Mesendoderm (in vitro differentiated cells): ENCODE data around the gene SHC2.

Experiments used
- DNase-seq: peaks from one replicate; pipeline ENCODE4 v3.0.0; 2013
- H2AK5ac ChIP-seq: 2 replicates; pipeline ENCODE4 v1.6.1; 2013; ENCODE audit warnings: low read length, inconsistent platforms
- H2BK120ac ChIP-seq: 2 replicates; pipeline ENCODE4 v1.6.1; 2013; ENCODE audit warnings: low read depth, mild to moderate bottlenecking, low read length, moderate library complexity, mixed read lengths
- H2BK15ac ChIP-seq: replicated peaks from 2 replicates; pipeline ENCODE4 v1.6.1; 2013; ENCODE audit warnings: low read depth, mild to moderate bottlenecking, moderate library complexity
- H2BK5ac ChIP-seq: 2 replicates; pipeline ENCODE4 v1.6.1; 2013; ENCODE audit warnings: low read length, inconsistent platforms
- H3K18ac ChIP-seq: 2 replicates; pipeline ENCODE4 v1.6.1; 2013; ENCODE audit warnings: mild to moderate bottlenecking, low read length, mixed read lengths
- H3K23ac ChIP-seq: one replicate; pipeline ENCODE4 v1.6.1; 2013; ENCODE audit warnings: low read length
- H3K27ac ChIP-seq: 2 replicates; pipeline ENCODE4 v1.5.1; 2013; ENCODE audit warnings: low read depth, mild to moderate bottlenecking, inconsistent platforms, low read length, moderate library complexity
- H3K27me3 ChIP-seq: 2 replicates; pipeline ENCODE4 v1.6.1; 2013; ENCODE audit warnings: low read length, control low read depth, mild to moderate bottlenecking, inconsistent platforms; ENCODE audit not compliant: insufficient read depth, poor library complexity
- H3K36me3 ChIP-seq: 2 replicates; pipeline ENCODE4 v1.6.1; 2013; ENCODE audit warnings: low read length, inconsistent platforms; ENCODE audit not compliant: control insufficient read depth, insufficient read depth
- H3K4ac ChIP-seq: one replicate; pipeline ENCODE4 v1.6.1; 2013; ENCODE audit warnings: low read depth, mild to moderate bottlenecking, low read length, moderate library complexity
- H3K4me1 ChIP-seq: 2 replicates; pipeline ENCODE4 v1.6.1; 2013; ENCODE audit warnings: low read depth, low read length, inconsistent platforms; ENCODE audit not compliant: control insufficient read depth
- H3K4me2 ChIP-seq: 2 replicates; pipeline ENCODE4 v1.6.1; 2013; ENCODE audit warnings: low read length
- H3K4me3 ChIP-seq: 2 replicates; pipeline ENCODE4 v1.5.1; 2013; ENCODE audit warnings: mild to moderate bottlenecking, low read length
- H3K56ac ChIP-seq: one replicate; pipeline ENCODE4 v1.6.1; 2013; ENCODE audit warnings: low read length
- H3K79me1 ChIP-seq: 2 replicates; pipeline ENCODE4 v1.6.1; 2013; ENCODE audit warnings: low read length, inconsistent platforms
- H3K79me2 ChIP-seq: 2 replicates; pipeline ENCODE4 v1.6.1; 2013; ENCODE audit warnings: mild to moderate bottlenecking, low read length; ENCODE audit not compliant: control insufficient read depth, insufficient read depth
- H3K9ac ChIP-seq: 2 replicates; pipeline ENCODE4 v1.6.1; 2013; ENCODE audit warnings: low read length, inconsistent platforms
- H4K5ac ChIP-seq: one replicate; pipeline ENCODE4 v1.6.1; 2013; ENCODE audit warnings: low read length
- H4K8ac ChIP-seq: one replicate; pipeline ENCODE4 v1.6.1; 2013; ENCODE audit warnings: low read depth, mild to moderate bottlenecking, control low read depth, low read length, moderate library complexity
- WGBS: extraction: QIAGEN DNeasy Blood & Tissue Kit; methylation state at CpG from one replicate; pipeline ENCODE4 v1.1.7; 2013; ENCODE audit warnings: low lambda C conversion rate, missing lambda C conversion rate; ENCODE audit not compliant: insufficient coverage; ENCODE audit errors: extremely low coverage; 5-methylcytosine and 5-hydroxymethylcytosine counted together

Gene SHC2

GRCh38 chr19:485583-486236 is 24.9 kb upstream of the SHC2 start:
- Histone ChIP-seq H3K79me2 (no peaks in the 10 kb centered on the region), H2AK5ac (no peak overlapping the region), H4K5ac (no peak overlapping the region), H3K27me3 (no peaks in the 10 kb centered on the region), H3K79me1 (no peaks in the 10 kb centered on the region), H2BK120ac (no peak overlapping the region), H4K8ac (no peak overlapping the region), H2BK5ac (no peak overlapping the region), H3K4me1 (no peaks in the 10 kb centered on the region), H3K36me3 (no peaks in the 10 kb centered on the region), H3K4me3 (no peak overlapping the region), H3K27ac (no peak overlapping the region), H3K4ac (no peak overlapping the region), H3K56ac (peak overlapping the region; percentile 44), H3K9ac (peak overlapping the region; percentile 32), H3K23ac (no peak overlapping the region), H3K18ac (no peak overlapping the region), H3K4me2 (no peak overlapping the region), H2BK15ac (no peak overlapping the region)
- WGBS = no CpG with 5 or more reads among the region's 23 CpGs
- no peak for DNase-seq

GRCh38 chr19:485077-485476 is 24.2 kb upstream of the SHC2 start:
- Histone ChIP-seq H3K4ac (no peak overlapping the region), H2AK5ac (no peak overlapping the region), H3K23ac (no peak overlapping the region), H3K18ac (no peak overlapping the region), H3K4me3 (no peak overlapping the region), H3K36me3 (no peaks in the 10 kb centered on the region), H4K8ac (no peak overlapping the region), H3K4me2 (no peak overlapping the region), H3K4me1 (no peaks in the 10 kb centered on the region), H3K9ac (no peak overlapping the region), H3K79me2 (no peaks in the 10 kb centered on the region), H2BK15ac (no peak overlapping the region), H2BK5ac (no peak overlapping the region), H3K27ac (no peak overlapping the region), H3K79me1 (no peaks in the 10 kb centered on the region), H3K56ac (peak overlapping the region; percentile 25), H4K5ac (no peak overlapping the region), H2BK120ac (no peak overlapping the region), H3K27me3 (no peaks in the 10 kb centered on the region)
- WGBS = no CpG with 5 or more reads among the region's 22 CpGs
- no peak for DNase-seq

GRCh38 chr19:484494-484893 is 23.7 kb upstream of the SHC2 start:
- Histone ChIP-seq H3K27me3 (no peaks in the 10 kb centered on the region), H3K79me1 (no peaks in the 10 kb centered on the region), H2BK15ac (no peak overlapping the region), H3K4me3 (no peak overlapping the region), H2AK5ac (no peak overlapping the region), H4K5ac (no peak overlapping the region), H3K56ac (no peak overlapping the region), H2BK5ac (no peak overlapping the region), H3K36me3 (no peaks in the 10 kb centered on the region), H3K4ac (no peak overlapping the region), H3K27ac (no peak overlapping the region), H3K79me2 (no peaks in the 10 kb centered on the region), H3K4me2 (no peak overlapping the region), H3K4me1 (no peaks in the 10 kb centered on the region), H3K23ac (no peak overlapping the region), H3K9ac (no peak overlapping the region), H3K18ac (no peak overlapping the region), H2BK120ac (no peak overlapping the region), H4K8ac (no peak overlapping the region)
- DNase-seq = no peak
- WGBS = no CpG with 5 or more reads among the region's 15 CpGs

GRCh38 chr19:483332-484072 is 22.7 kb upstream of the SHC2 start:
- Histone ChIP-seq H3K9ac (no peak overlapping the region), H3K18ac (no peak overlapping the region), H2AK5ac (no peak overlapping the region), H2BK15ac (no peak overlapping the region), H3K27ac (no peak overlapping the region), H3K36me3 (no peaks in the 10 kb centered on the region), H3K23ac (no peak overlapping the region), H3K27me3 (no peaks in the 10 kb centered on the region), H4K8ac (no peak overlapping the region), H3K4me2 (no peak overlapping the region), H3K79me2 (no peaks in the 10 kb centered on the region), H2BK120ac (no peak overlapping the region), H3K56ac (no peak overlapping the region), H3K4me3 (no peak overlapping the region), H2BK5ac (no peak overlapping the region), H4K5ac (no peak overlapping the region), H3K4me1 (no peaks in the 10 kb centered on the region), H3K4ac (no peak overlapping the region), H3K79me1 (no peaks in the 10 kb centered on the region)
- WGBS = no CpG with 5 or more reads among the region's 21 CpGs
- DNase-seq = no peak

GRCh38 chr19:482186-483041 is 21.6 kb upstream of the SHC2 start:
- Histone ChIP-seq H3K79me2 (no peaks in the 10 kb centered on the region), H3K4me3 (no peak overlapping the region), H2BK120ac (no peak overlapping the region), H3K79me1 (no peaks in the 10 kb centered on the region), H3K4ac (no peak overlapping the region), H3K23ac (no peak overlapping the region), H3K36me3 (no peaks in the 10 kb centered on the region), H2BK15ac (no peak overlapping the region), H3K56ac (no peak overlapping the region), H3K18ac (no peak overlapping the region), H3K27ac (no peak overlapping the region), H3K27me3 (no peaks in the 10 kb centered on the region), H4K8ac (no peak overlapping the region), H4K5ac (no peak overlapping the region), H2BK5ac (no peak overlapping the region), H2AK5ac (no peak overlapping the region), H3K4me1 (no peaks in the 10 kb centered on the region), H3K9ac (no peak overlapping the region), H3K4me2 (no peak overlapping the region)
- no CpG with 5 or more reads among the region's 20 CpGs for WGBS
- DNase-seq = no peak
